ENCODE measurements around the gene UBE2QL1. TPM values are rescaled to one million over a fixed set of nuclear protein-coding genes. Genes with fewer than 3 reads are reported as not detected.

Gene UBE2QL1
- polyA plus RNA-seq, 1 of the 3 experiments (the other 2 are of a cell fraction): 0.28 TPM

DNA sequence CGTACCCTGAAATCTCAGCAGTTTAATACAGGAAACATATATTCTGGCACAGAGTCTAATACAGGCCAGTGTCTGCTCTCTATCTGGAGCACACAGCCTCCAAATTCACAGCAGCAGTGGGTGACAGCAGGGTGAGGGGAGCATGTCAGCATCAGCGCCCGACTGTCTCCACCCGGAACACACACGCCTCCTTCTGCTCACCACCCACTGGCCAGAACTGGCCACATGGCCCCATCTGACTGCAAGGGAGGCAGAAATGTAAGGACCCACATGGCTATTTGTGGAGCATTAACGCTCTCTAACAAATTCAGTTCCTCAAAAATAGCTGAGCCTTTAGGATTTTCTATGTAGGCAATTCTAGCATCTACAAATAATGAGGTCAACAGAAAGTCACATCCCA, 24.6 kb downstream of the UBE2QL1 start:
- Histone ChIP-seq H3K4me1 (ENCODE audit: control insufficient read depth in 1 of 2, insufficient read depth in 2 of 2, low read depth in 1 of 2, low read length in 1 of 2) (peaks cover 0 to 50% of the 10 kb centered on the region in 2 experiments; a peak in 2 of 4 replicates), H3K79me2 (ENCODE audit: insufficient read depth) (no peaks in the 10 kb centered on the region), H3K4me3 (ENCODE audit: low read depth in 2 of 2, low read length in 1 of 2) (no peak overlapping the region), H3K27ac (ENCODE audit: low read depth in 2 of 2, low read length in 1 of 2) (no peak overlapping the region), H4K20me1 (ENCODE audit: insufficient read depth) (no peaks in the 10 kb centered on the region), H3F3A (replicated peaks; ENCODE audit: insufficient read depth) (no peaks in the 10 kb centered on the region), H3K36me3 (replicated peaks in 1 of 2; ENCODE audit: control insufficient read depth in 1 of 2, insufficient read depth in 2 of 2, low read length in 1 of 2) (peaks cover 0 to 5% of the 10 kb centered on the region in 2 experiments), H3K27me3 (ENCODE audit: insufficient read depth) (no peaks in the 10 kb centered on the region), H3K9ac (no peak overlapping the region), H3K9me3 (no peaks in the 10 kb centered on the region), H3K4me2 (no peak overlapping the region), H2AFZ (ENCODE audit: low read depth) (no peak overlapping the region), H3K9me2 (no peaks in the 10 kb centered on the region)
- DNase-seq: no peak
- WGBS (ENCODE audit: low lambda C conversion rate): 71% methylated on average over 6 of the region's 6 CpGs
- ChIA-PET CTCF (interaction anchor here (1.7 kb wide), 1 partner anchor 15 kb away, joined by 7 read pairs; no protein-coding TSS in a partner anchor), POLR2A (no interaction called here)
- TF ChIP-seq RCOR1 (IDR thresholded peaks at IDR 0.05; ENCODE audit: low read length): no peak
- peak; percentile 82; the same call in 1 of the 2 replicates for TF ChIP-seq MXI1 (IDR thresholded peaks at IDR 0.05; ENCODE audit: low read depth, low read length)

GRCh38 chr5:6475626-6476312, 27.1 kb downstream of the UBE2QL1 start:
- H3K36me3 ChIP-seq (replicated peaks in 1 of 2; ENCODE audit: control insufficient read depth in 1 of 2, insufficient read depth in 2 of 2, low read length in 1 of 2): peaks cover 0 to 3% of the 10 kb centered on the region in 2 experiments
- 40% methylated on average over 9 of the region's 9 CpGs for WGBS (ENCODE audit: low lambda C conversion rate)
- DNase-seq: no peak
- no peak overlapping the region for H3K9ac ChIP-seq
- no peaks in the 10 kb centered on the region for H3F3A ChIP-seq (replicated peaks; ENCODE audit: insufficient read depth)
- no peaks in the 10 kb centered on the region for H4K20me1 ChIP-seq (ENCODE audit: insufficient read depth)
- H3K4me3 ChIP-seq (ENCODE audit: low read depth in 2 of 2, low read length in 1 of 2): no peak overlapping the region
- H3K4me1 ChIP-seq (ENCODE audit: control insufficient read depth in 1 of 2, insufficient read depth in 2 of 2, low read depth in 1 of 2, low read length in 1 of 2): peaks cover 0 to 53% of the 10 kb centered on the region in 2 experiments; a peak in 2 of 4 replicates
- CTCF ChIA-PET: interaction anchor here (0.8 to 1.8 kb wide), 3 partner anchors 10 to 270 kb away, joined by 3 read pairs; no protein-coding TSS in a partner anchor
- no peak overlapping the region for H3K4me2 ChIP-seq
- TF ChIP-seq EP300 (IDR thresholded peaks at IDR 0.05; ENCODE audit: borderline replicate concordance in 1 of 2, low read depth in 1 of 2, low read length in 1 of 2) (no peak), TAF1 (IDR thresholded peaks at IDR 0.05; ENCODE audit: borderline replicate concordance, low read depth, low read length) (no peak), GABPA (IDR thresholded peaks at IDR 0.05; ENCODE audit: low read depth) (no peak), TCF12 (IDR thresholded peaks at IDR 0.05) (no peak), SMC3 (IDR thresholded peaks at IDR 0.05; ENCODE audit: low read depth, low read length) (no peak), FOXM1 (IDR thresholded peaks at IDR 0.05; ENCODE audit: low read depth) (no peak), IRF3 (IDR thresholded peaks at IDR 0.05; ENCODE audit: low read depth, low read length) (no peak), MAX (IDR thresholded peaks at IDR 0.05; ENCODE audit: low read depth) (no peak), PBX3 (IDR thresholded peaks at IDR 0.05) (no peak), FOSL2 (IDR thresholded peaks at IDR 0.05; ENCODE audit: borderline replicate concordance, low read depth) (no peak), POLR2AphosphoS5 (IDR thresholded peaks at IDR 0.05; ENCODE audit: low read depth, low read length) (no peak), NFIC (IDR thresholded peaks at IDR 0.05; ENCODE audit: borderline replicate concordance) (no peak)
- TF ChIP-seq, protein P1, sequence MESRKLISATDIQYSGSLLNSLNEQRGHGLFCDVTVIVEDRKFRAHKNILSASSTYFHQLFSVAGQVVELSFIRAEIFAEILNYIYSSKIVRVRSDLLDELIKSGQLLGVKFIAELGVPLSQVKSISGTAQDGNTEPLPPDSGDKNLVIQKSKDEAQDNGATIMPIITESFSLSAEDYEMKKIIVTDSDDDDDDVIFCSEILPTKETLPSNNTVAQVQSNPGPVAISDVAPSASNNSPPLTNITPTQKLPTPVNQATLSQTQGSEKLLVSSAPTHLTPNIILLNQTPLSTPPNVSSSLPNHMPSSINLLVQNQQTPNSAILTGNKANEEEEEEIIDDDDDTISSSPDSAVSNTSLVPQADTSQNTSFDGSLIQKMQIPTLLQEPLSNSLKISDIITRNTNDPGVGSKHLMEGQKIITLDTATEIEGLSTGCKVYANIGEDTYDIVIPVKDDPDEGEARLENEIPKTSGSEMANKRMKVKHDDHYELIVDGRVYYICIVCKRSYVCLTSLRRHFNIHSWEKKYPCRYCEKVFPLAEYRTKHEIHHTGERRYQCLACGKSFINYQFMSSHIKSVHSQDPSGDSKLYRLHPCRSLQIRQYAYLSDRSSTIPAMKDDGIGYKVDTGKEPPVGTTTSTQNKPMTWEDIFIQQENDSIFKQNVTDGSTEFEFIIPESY (IDR thresholded peaks at IDR 0.05; ENCODE audit: borderline replicate concordance, low read depth): no peak
- no peak overlapping the region; a peak in 1 of 4 replicates for H3K27ac ChIP-seq (ENCODE audit: low read depth in 2 of 2, low read length in 1 of 2)
- H2AFZ ChIP-seq (ENCODE audit: low read depth): no peak overlapping the region
- no peaks in the 10 kb centered on the region for H3K27me3 ChIP-seq (ENCODE audit: insufficient read depth)
- no peaks in the 10 kb centered on the region for H3K79me2 ChIP-seq (ENCODE audit: insufficient read depth)
- no peaks in the 10 kb centered on the region for H3K9me2 ChIP-seq
- POLR2A ChIA-PET: interaction anchor here (1.0 kb wide), 1 partner anchor 9 kb away, joined by 3 read pairs; no protein-coding TSS in a partner anchor
- H3K9me3 ChIP-seq: no peaks in the 10 kb centered on the region

Measured in SK-N-SH (cell line).